GM21786 (cell line): ENCODE measurements around the gene RTBDN.

ENCODE experiments used
- ATAC-seq: cut with Tn5 transposase; IDR thresholded peaks from one replicate; pipeline ENCODE4 v1.9.1; 2021; ENCODE audit not compliant: unreplicated experiment

Gene RTBDN

GRCh38 chr19:12834566-12834943 lies at the start of gene RTBDN:
RTBDN (minus strand) TSS chr19:12834579; CDS start chr19:12829979, 4,600 bp downstream.
- ATAC-seq = no peak

GRCh38 chr19:12882589-12882988 lies 48.2 kb upstream of the RTBDN start:
- no peak for ATAC-seq

GRCh38 chr19:12881172-12881808 lies 46.9 kb upstream of the RTBDN start, which contains the start of gene DNASE2:
DNASE2 (minus strand) TSS chr19:12881449; CDS start chr19:12881375, 74 bp downstream.
- peak; percentile 70 for ATAC-seq

- peak; percentile 30 for ATAC-seq
Observed at GRCh38 chr19:12880551-12881171, 46.3 kb upstream of the RTBDN start.

- ATAC-seq = no peak
Observed at GRCh38 chr19:12875086-12875485, 40.7 kb upstream of the RTBDN start.

- ATAC-seq = no peak
Observed at GRCh38 chr19:12873891-12874745, 39.7 kb upstream of the RTBDN start.

- no peak for ATAC-seq
Observed at GRCh38 chr19:12872941-12873890, 38.8 kb upstream of the RTBDN start.

- ATAC-seq = no peak
Observed at GRCh38 chr19:12872255-12872654, 37.9 kb upstream of the RTBDN start.

GRCh38 chr19:12871681-12872080 lies 37.3 kb upstream of the RTBDN start:
- ATAC-seq = no peak

GRCh38 chr19:12868540-12869112 lies 34.2 kb upstream of the RTBDN start:
- no peak for ATAC-seq

GRCh38 chr19:12867120-12868099 lies 33.0 kb upstream of the RTBDN start:
- no peak for ATAC-seq

- ATAC-seq = no peak
Observed at GRCh38 chr19:12866416-12867119, 32.2 kb upstream of the RTBDN start.

GRCh38 chr19:12865746-12866415 lies 31.5 kb upstream of the RTBDN start:
- ATAC-seq = no peak

- no peak for ATAC-seq
Observed at GRCh38 chr19:12864721-12865715, 30.6 kb upstream of the RTBDN start.

GRCh38 chr19:12864143-12864542 lies 29.8 kb upstream of the RTBDN start:
- no peak for ATAC-seq

- ATAC-seq = no peak
Observed at GRCh38 chr19:12859546-12859945, 25.2 kb upstream of the RTBDN start.
